ENCODE data around the gene OGFOD2. TPM values are rescaled to one million over a fixed set of nuclear protein-coding genes. Genes with fewer than 3 reads are reported as not detected.
A peak's percentile ranks its signal among the peaks of the same experiment; 100 is the strongest.

OGFOD2 gene
- total RNA-seq, 1 experiment from 2014 or later = 19.1 TPM

DNA sequence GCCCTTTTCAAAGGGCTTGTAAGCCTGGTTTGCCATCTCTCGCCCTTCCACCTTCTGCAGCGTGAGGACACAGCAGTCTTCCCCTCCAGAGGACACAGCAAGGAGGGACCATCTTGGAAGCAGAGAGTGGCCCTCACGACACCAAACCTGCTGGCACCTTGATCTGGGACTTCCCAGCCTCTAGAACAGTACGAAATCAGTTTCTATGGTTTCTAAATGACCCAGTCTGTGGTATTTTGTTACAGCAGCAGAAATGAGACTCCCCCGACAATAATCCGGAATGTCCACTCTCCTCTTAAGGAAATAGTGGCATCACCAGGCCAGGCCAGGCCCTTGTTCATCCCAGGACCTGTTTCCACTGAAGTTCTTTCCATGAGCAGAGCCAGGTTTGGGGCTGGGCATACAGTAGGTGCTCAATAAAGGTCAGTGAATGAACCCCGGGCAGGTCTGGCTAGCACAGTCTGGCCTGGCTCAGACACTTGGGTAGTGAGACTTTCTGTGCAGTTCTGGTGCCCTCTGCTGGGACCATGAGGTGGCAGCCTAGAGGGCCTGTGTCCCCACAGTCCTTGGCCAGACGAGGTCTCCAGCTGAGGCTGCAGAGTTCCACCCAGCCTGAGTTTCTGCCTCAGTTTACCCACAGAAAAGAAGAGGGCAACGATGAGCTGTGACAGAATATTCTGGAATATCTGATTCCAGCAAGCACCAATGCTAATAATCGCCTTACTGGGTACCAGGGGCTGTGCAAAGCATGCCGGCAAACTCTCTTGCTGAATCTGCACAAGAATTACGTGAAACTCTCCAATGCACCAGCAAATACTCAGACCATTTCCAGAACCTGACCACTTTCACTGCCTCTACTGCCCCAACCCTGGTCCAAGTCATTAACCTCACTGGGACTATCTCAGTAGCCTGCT lies 22.8 kb upstream of the OGFOD2 start:
- DNase-seq (ENCODE audit: low read depth) = peak; percentile 82

DNA sequence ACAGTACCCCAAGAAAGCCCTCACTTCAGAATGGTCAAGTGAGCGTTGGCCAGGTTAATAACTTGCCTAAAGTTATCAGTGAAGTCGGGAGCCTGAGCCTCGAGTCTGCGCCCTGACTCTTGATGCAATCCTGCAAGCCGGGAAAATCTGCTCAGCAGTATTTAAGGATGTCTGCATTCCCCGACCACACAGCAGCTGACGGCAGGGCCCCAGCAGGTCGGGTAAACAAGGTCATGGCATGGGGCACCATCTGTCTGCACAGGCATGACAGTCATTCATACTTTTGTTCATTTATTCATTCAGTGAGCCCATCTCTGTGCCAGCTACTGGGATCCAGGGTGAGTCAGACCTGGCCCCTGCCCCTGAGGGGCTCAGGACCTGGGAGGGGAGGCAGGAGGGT lies 19.9 kb upstream of the OGFOD2 start:
- no peak for DNase-seq (ENCODE audit: low read depth)

DNA sequence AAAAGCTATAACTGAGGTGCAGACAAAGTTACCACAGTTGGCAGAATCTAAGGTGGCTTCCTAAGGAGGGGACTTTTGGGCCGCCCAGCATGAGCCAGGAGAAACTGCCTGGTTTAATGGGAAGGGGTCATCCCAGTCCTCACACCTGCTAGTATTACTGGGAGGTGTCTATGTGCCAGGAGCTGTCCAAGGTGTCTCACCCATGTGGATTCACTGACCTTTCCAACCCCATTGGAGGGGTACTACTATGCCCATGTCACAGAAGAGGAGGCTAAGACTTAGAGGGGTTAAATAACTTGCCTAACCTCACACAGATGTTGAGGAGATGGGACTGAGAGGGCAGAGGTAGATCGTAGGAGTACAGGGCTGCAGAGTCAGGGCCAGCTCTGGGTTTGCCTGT lies 19.0 kb upstream of the OGFOD2 start:
- no peak for DNase-seq (ENCODE audit: low read depth)

DNA sequence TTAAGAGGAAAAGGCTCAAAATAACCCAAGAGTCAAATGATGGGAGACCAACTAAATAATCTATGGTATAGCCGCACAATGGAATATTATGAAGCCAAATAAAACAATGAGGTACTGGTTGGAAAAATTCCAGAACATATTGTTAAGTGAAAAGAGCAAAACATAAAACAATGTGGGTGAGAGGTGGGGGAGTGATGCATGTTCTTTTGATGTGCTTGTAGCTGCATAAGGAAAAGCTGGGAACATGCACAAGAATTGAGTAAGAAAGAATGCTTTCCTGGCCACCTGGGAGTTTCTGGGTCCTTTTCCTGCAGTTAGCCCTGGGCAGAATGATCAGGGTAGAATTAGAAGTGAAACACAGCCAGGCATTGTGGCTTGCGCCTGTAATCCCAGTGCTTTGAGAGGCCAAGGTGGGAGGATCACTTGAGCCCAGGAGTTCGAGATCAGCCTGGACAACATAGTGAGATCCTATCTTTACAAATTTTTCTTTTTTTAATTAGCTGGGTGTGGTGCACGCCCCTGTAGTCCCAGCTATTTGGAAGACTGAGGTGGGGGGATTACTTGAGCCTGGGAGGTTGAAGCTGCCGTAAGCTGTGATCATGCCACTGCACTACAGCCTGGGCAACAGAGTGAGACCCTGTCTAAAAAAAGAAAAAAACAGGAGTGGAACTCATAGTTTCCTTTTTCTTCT lies 16.7 kb upstream of the OGFOD2 start:
- no peak for DNase-seq (ENCODE audit: low read depth)

DNA sequence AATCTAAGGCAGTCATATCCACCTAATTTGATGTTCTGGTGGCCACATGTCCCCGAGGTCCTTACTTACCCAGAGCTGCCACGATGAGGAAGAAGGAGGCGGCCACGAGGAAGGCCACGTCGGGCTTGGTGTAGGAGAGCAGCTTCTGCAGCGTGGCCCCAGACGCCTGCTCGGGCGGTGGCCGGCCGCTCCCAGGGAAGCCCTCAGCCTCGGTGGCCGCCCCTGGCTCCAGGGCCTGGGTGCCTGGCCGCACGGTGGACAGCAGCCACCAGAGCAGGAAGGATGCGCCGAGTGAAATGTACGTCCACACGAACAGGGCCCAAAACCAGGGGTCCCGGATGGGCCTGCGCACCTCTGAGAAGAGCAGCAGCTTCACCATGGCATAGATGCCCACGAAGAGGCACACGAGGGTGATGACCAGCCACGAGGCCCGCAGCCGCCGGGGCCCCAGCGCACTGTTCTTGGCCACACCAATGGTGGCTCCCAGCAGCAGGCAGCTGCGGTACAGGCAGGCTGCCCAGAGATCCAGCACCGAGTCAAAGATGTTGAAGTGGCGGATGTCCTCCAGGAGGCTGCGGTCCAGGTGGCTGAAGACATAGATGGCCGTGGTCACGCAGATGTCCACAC lies 15.4 kb upstream of the OGFOD2 start:
- no peak for DNase-seq (ENCODE audit: low read depth)

DNA sequence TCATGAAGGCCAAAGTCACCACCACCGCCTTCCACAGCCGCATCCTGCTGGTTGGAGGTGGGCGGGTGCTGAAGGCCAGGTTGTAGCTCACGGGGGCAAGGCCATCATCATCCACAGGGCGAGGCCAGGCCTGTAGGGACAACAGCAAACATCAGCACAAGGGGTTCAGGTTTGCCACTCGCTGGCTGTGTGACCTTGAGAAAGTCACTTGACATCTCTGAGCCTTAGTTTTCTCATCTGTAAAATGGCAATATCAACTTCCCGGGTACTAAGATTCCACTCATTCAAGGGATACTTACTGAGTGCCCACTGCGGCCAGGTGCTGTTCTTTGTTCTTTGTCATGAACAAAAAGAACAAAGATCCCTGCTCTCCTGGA lies 14.9 kb upstream of the OGFOD2 start:
- no peak for DNase-seq (ENCODE audit: low read depth)

DNA sequence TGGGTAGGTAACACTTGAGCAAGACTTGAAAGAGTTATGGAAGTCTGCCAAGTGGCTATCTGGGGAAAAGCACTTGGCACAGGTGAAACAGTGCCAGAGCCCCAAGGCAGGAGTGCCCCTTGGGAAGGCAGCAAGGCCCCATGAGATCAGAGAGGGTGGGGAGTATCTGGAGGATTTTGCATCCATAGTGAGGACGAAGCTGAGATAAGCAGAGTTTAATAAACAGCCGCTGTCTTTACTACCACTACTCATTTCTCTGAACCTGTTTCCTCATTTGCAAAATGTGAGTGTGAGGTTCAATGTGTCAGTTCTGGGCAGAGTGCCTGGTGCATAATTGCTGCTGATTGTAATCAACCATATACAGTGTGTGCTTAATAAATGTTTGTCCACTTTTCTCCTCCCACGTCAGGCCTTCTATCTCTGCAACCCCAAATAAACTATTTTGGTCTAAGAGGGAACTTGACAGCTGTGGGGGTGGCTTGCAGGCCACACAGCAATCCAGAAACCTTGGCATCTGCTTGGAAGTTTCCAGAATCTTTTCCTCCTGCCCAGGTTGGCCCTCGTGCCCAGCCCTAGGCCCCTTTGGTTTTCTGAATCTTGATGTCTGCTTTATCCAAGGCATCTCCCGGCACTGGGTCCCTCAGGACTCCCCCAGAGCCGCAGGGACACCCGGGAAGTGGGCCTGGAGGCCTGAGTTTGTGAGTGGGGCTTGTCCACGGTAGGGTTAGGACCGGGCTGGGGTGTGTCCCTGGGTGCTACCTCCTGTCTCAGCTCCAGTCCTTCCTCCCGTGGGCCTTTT lies 13.3 kb upstream of the OGFOD2 start:
- peak; percentile 25 for DNase-seq (ENCODE audit: low read depth)

DNA sequence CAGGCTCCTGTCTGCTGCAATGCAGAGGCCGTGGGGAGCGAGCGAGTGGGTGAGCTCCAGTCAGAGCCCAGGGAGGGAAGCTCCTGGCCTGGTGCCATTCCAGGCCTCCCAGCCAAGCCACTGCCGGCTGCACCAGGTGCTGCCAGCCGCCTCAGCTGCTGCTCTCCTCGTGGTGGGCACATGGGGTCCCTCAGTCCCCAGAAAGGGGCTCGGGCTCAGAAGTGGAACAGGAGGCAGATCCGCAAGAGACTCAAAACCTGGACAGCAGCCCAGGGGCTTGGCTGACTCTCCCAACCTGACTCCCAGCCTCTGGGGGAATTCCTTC lies 11.1 kb upstream of the OGFOD2 start:
- DNase-seq (ENCODE audit: low read depth) = no peak

DNA sequence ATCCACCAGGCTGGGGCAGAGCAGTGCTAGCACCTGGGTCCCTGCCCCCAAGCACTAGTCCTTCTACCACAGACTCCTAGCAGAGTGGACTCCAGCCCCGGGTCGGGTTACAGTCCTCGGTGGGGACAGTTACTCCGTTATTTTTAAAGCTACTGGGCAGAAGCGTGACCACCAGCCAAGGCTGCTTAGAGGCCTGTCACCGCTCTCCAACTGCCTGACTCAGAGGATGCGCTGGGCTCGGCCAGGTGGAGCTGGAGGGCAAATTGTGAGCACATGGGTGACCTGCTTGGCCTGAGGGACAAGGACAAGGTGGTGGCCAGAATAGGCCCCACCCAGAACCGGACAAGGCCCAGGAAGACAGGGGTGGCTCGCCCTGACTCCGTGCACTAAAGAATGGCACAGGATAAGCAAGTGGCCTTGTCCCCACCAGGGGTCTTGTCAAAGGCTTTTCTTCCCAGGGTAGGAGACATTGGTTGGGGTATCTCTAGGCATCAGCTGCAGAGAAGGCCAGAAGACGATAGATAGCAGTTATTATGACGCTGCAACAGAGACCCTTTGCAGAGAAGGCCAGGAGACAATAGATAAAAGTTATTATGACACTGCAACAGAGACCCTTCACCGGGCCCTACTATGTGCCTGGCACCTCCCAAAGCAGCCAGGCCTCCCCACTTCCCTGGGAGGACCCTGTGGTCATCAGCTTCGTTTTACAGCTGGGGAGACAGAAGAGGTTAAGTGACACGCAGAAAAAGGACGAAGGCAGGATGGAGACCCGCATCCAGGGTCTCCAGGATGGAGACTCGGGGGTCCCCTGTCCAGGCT lies 10.4 kb upstream of the OGFOD2 start:
- no peak for DNase-seq (ENCODE audit: low read depth)

DNA sequence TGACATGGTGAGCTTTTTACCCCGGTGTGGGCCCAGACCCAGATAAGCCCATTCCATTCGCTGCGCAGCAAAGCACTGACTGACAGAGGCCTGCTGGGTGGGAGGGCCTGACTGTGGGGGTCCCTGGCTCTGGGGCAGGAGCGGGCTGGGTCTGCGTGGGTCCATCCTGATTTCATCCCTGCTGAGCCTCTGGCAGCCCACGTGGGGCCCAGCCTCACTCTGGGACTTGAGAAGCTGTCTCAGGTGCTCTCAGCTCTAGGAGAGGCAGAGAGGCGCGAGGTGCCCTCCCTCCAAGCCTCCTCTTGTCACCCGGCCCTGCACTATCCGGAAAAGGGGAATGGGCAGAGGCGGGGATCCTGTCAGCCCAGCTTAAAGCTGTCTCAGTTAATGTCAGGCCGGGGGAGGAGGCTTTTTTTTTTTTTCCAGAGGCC lies 9.7 kb upstream of the OGFOD2 start:
- no peak for DNase-seq (ENCODE audit: low read depth)

DNA sequence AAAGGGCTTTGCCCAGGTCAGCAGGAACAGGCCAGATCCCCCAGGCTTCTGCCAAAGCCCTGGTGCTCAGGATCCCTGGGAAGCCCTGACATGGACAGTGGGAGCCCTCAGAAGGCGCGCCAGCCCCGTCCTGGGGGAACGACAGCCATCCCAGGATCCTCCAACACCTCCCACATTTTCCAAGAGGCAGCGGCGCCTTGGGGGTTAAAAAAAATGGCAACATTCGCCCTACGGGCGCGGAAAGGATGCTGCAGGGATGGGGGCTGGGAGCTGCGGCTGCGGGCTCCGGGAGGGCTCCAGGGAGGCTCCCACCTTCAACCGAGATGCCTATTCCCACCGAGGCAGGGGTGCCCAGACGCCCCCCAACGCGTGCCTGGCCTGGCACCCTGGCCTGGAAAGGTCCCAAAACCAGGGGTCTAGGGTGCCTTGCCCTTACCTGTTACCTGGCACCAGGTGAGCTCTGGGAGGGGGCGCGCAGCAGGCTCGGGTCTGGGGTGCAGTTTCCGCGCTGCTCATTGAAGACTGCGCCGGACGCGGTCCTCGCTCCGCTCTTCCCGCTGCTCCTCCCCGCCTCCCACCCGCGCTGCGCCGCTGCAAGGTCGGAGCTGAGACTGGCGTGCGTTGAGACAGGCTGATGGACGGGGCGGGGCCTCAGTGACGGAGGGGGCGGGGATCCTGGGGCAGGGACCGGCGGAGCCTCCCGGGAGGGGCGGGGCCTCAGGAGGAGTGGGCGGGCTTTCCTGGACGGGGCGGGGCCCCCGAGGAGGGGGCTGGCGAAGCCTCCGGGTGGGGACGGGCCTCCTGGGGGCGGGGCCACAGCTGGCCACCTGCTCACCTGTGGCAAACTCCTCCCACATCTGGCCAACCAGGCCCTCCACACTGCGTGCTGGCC lies 8.9 kb upstream of the OGFOD2 start, which contains the start of gene ABCB9:
ABCB9 (minus strand) TSS at position 613 of the 892 bp plus-strand sequence. CDS start 6,228 bp downstream, outside the sequence.
- DNase-seq (ENCODE audit: low read depth) = peak; percentile 97

DNA sequence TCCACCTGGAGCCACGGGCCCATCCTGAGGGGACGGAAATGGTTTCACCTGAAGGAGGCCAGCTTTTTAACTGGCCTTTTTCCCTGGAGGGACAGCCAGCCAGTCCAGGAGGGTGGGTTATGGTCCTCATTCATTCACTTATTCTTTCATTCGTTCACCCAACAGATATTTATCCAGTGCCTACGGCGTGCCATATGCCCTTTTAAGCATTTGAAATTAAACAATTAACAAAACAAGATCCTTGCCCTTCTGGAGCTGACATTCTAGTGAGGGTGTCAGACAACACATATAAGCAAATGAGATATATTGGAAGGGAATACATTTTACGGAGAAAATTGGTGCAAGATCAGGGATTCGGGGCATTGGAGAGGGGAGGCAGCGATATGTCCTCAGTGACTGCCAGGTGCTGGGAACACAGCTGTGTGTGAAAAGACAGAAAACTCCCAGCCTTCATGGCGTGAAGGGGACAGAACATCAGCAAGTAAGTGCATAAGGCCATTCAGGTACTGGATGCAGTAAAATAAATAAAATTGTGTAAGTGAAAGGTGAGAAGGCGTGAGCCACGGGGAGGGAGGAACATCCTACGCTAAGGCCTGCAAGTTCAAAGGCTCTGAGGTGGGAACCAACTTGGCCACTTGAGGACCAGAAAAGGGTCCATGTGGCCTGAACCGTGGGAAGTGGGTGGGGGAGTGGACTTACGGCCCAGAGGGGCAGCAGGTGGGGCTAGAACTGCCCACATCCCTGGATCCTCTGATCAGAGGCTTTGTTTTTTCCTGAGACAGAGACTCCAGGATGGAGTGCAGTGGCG lies 8.1 kb upstream of the OGFOD2 start:
- DNase-seq (ENCODE audit: low read depth) = no peak

DNA sequence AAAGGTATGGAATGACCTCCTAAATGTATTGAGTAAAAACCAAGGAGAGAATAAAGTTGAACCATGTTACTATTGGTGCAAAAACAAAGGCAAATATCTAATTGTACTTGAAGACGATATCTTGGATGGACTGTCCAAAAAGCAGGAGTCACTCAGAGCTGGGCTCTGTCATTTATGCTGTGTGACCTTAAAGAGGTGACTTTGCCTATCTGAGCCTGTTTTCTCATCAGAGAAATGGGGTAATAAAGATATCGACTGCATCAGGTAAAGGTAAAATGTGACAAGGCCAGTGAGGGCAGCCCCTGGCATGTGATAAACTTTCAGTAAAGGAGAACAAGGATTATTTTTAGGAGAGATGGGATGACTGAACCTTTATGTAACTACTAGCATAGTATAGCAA lies 6.9 kb upstream of the OGFOD2 start:
- DNase-seq (ENCODE audit: low read depth) = no peak

DNA sequence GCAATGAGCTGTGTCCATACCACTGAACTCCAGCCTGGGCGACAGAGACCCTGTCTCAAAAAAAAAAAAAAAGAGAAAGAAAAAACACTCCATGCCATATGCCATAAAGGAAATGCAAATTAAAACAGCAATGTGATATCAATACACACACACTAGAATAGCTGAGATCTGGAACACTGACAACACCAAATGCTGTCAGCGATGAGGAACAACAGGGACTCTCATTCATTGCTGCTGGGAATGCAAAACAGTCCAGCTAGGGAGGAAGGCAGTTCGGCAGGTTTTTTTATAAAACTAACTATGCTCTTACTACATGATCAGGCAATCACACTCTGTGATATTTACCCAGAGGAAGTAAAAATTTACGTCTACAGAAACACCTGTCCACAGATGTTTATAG lies 5.4 kb upstream of the OGFOD2 start:
- no peak for DNase-seq (ENCODE audit: low read depth)

DNA sequence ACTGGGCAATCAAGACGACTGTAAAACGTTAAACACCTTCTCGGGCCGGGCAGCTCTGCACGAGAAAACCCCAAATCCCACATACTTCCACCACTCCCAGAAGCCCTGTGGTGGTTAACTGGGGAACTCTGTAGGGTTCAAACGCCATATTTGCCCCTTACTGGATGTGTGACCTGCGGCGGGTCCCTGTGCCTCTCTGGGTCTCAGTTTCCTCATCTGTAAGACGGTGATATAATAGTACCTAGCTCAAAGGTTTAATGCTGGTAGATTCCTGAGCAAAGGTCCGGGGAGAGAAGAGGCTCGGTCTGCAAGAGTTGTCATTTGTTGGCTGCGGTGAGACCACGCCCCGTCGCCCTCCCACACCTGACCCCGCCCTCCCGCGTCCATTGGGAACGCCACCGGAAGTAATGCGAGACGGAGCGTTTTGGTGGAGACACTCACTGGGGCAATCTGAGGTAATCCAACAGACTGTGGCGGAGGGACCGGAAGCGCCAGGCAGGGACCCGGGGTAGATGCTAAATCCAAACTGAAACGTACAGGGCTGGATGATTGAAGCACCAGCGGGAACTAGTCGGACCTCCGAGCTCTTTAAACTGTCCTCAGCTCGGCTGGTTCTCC lies 661 bp upstream of the OGFOD2 start:
- peak; percentile 99 for DNase-seq (ENCODE audit: low read depth)

DNA sequence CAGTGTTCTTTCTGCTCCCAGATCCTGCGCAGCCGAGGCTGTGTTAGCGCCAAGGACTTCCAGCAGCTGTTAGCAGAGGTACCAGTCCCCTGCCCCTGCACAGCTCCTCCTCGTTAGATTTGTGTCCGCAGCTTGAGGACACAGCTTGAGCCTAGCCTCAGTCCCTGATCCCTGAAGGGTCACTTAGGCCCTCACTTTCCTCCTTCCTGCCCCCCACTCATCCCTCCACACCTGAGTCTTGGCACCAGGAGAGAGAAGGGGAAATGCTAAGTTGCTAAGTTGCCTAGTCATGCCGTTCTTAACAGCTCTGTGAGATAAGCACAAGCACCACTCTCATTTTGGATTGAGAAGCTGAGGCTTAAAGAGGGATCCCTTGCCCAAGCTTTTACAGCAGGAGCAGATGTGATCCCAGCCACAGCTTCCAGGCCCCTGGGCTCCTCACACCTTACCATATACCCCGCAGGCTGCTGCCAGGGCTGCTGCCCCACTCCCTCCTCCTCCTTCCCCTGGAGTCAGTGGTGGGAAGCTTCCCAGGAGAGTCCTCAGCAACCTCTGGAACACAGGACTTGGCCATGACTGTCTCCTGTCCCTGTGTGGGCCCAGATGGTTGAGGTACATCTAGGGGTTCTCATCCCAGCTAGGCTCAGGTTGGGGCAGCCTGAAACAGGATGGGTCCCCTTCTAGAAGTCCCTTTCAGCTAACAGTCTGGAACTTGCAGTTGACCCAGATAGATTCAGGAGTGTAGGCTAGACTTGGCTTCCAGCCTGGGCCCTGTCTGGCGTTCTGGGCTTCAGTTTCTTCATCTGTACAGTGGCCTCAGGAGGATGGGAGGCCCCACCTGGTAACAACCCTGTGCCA lies 975 bp downstream of the OGFOD2 start:
- no peak for DNase-seq (ENCODE audit: low read depth)

DNA sequence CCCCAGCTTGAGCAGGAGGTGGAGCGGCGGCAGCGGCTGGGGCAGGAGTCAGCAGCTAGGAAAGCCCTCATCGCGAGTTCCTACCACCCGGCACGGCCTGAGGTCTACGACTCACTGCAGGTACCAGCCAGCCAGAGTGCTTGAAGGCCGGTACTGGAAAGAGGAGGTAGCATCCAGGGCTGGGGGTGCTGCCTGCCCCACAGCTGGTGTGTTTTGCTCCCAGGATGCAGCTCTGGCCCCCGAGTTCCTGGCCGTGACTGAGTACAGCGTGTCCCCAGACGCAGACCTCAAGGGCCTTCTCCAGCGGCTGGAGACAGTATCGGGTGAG lies 1.6 kb downstream of the OGFOD2 start:
- DNase-seq (ENCODE audit: low read depth) = no peak

DNA sequence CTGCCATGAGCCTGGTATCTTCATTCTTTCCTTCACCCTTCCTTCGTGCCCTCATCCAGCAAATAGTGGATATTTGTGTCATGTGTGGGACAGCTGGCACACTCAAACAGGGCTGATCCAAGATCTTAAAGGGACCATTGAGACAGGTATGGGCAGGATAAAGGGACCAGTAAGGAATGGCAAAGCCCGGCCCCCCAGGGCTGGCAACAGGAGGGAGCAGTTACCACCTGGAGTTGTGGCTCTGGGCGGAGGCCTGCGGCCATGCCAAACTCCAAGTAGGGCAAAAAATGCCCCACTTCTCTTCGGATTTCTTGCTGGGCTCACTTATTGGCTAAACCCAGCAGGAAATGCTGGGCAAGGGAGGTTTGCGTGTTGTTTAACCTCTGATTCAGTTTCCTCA lies 2.1 kb downstream of the OGFOD2 start:
- DNase-seq (ENCODE audit: low read depth) = no peak
